ENCODE measurements around the gene GTF3C5.

GTF3C5 gene

GRCh38 chr9:133029994-133030316 lies 842 bp upstream of the GTF3C5 start:
- TF ChIP-seq FOXP2 (optimal IDR thresholded peaks at IDR 0.05; ENCODE audit: borderline replicate concordance, extremely low read depth, extremely low read length, insufficient read depth) (no peak), TAF1 (IDR thresholded peaks at IDR 0.05; ENCODE audit: borderline replicate concordance, insufficient read depth, low read length) (no peak), REST (IDR thresholded peaks at IDR 0.05; ENCODE audit: insufficient read depth in 1 of 2, low read depth in 2 of 2, low read length in 2 of 2) (no peak), POLR2AphosphoS5 (IDR thresholded peaks at IDR 0.05; ENCODE audit: low read depth, low read length) (no peak), SIN3A (IDR thresholded peaks at IDR 0.05; ENCODE audit: borderline replicate concordance, insufficient read depth, low read length) (no peak)

- no peak for TF ChIP-seq POLR2AphosphoS5 (IDR thresholded peaks at IDR 0.05; ENCODE audit: low read depth, low read length)
- no peak for TF ChIP-seq FOXP2 (optimal IDR thresholded peaks at IDR 0.05; ENCODE audit: borderline replicate concordance, extremely low read depth, extremely low read length, insufficient read depth)
- TF ChIP-seq SIN3A (IDR thresholded peaks at IDR 0.05; ENCODE audit: borderline replicate concordance, insufficient read depth, low read length) = no peak
- no peak for TF ChIP-seq TAF1 (IDR thresholded peaks at IDR 0.05; ENCODE audit: borderline replicate concordance, insufficient read depth, low read length)
Measured at GRCh38 chr9:133031130-133031422, 279 bp downstream of the GTF3C5 start.

- TF ChIP-seq SIN3A (IDR thresholded peaks at IDR 0.05; ENCODE audit: borderline replicate concordance, insufficient read depth, low read length) (no peak), FOXP2 (optimal IDR thresholded peaks at IDR 0.05; ENCODE audit: borderline replicate concordance, extremely low read depth, extremely low read length, insufficient read depth) (no peak), POLR2AphosphoS5 (IDR thresholded peaks at IDR 0.05; ENCODE audit: low read depth, low read length) (no peak), REST (IDR thresholded peaks at IDR 0.05; ENCODE audit: insufficient read depth in 1 of 2, low read depth in 2 of 2, low read length in 2 of 2) (no peak)
Measured at GRCh38 chr9:133031496-133031911, 707 bp downstream of the GTF3C5 start.

- TF ChIP-seq TAF1 (IDR thresholded peaks at IDR 0.05; ENCODE audit: borderline replicate concordance, insufficient read depth, low read length) (no peak), POLR2AphosphoS5 (IDR thresholded peaks at IDR 0.05; ENCODE audit: low read depth, low read length) (no peak), REST (IDR thresholded peaks at IDR 0.05; ENCODE audit: insufficient read depth in 1 of 2, low read depth in 2 of 2, low read length in 2 of 2) (no peak), SIN3A (IDR thresholded peaks at IDR 0.05; ENCODE audit: borderline replicate concordance, insufficient read depth, low read length) (no peak)
Measured at GRCh38 chr9:133032171-133032570, 1.4 kb downstream of the GTF3C5 start.

- no peak for TF ChIP-seq FOXP2 (optimal IDR thresholded peaks at IDR 0.05; ENCODE audit: borderline replicate concordance, extremely low read depth, extremely low read length, insufficient read depth)
- TF ChIP-seq POLR2AphosphoS5 (IDR thresholded peaks at IDR 0.05; ENCODE audit: low read depth, low read length) = no peak
- TF ChIP-seq SIN3A (IDR thresholded peaks at IDR 0.05; ENCODE audit: borderline replicate concordance, insufficient read depth, low read length) = no peak
- no peak for TF ChIP-seq REST (IDR thresholded peaks at IDR 0.05; ENCODE audit: insufficient read depth in 1 of 2, low read depth in 2 of 2, low read length in 2 of 2)
- no peak for TF ChIP-seq TAF1 (IDR thresholded peaks at IDR 0.05; ENCODE audit: borderline replicate concordance, insufficient read depth, low read length)
Measured at GRCh38 chr9:133035669-133036068, 4.9 kb downstream of the GTF3C5 start.

Data from PFSK-1 (cell line).